DOHH2 (cell line): ENCODE measurements around the gene ITPRID2.

ENCODE experiments used
- H3F3A ChIP-seq: fragments of 200-600 bp; sonication (generic), shearing (Covaris generic); 2 replicates; pipeline ENCODE4 v1.6.0; 2016; ENCODE audit warnings: antibody characterized with exemption, mild to moderate bottlenecking; ENCODE audit not compliant: control insufficient read depth, insufficient read depth
- H3K27ac ChIP-seq: fragments of 200-600 bp; sonication (generic); 2 replicates; pipeline ENCODE4 v1.5.1; 2014; ENCODE audit warnings: low read depth, mild to moderate bottlenecking, low read length, moderate library complexity
- H3K27me3 ChIP-seq: fragments of 200-600 bp; sonication (generic); 2 replicates; pipeline ENCODE4 v1.6.1; 2014; ENCODE audit warnings: mild to moderate bottlenecking, low read length, mixed read lengths; ENCODE audit not compliant: control insufficient read depth
- H3K36me3 ChIP-seq: fragments of 200-600 bp; sonication (generic); 2 replicates; pipeline ENCODE4 v1.6.1; 2014; ENCODE audit warnings: mild to moderate bottlenecking, low read length, moderate library complexity, mixed read lengths; ENCODE audit not compliant: control insufficient read depth
- H3K4me1 ChIP-seq: fragments of 200-600 bp; sonication (generic); 2 replicates; pipeline ENCODE4 v1.6.1; 2014; ENCODE audit warnings: mild to moderate bottlenecking, low read length, mixed read lengths; ENCODE audit not compliant: control insufficient read depth
- H3K4me2 ChIP-seq: fragments of 200-600 bp; sonication (generic); 2 replicates; pipeline ENCODE4 v1.6.0; 2014; ENCODE audit warnings: mild to moderate bottlenecking, low read length, moderate library complexity
- H3K4me3 ChIP-seq: fragments of 200-600 bp; sonication (generic); 2 replicates; pipeline ENCODE4 v1.5.1; 2014; ENCODE audit warnings: mild to moderate bottlenecking, low read length, mixed read lengths
- H3K79me2 ChIP-seq: fragments of 200-600 bp; sonication (generic); 2 replicates; pipeline ENCODE4 v1.6.1; 2014; ENCODE audit warnings: mild to moderate bottlenecking, low read length, mixed read lengths; ENCODE audit not compliant: control insufficient read depth
- H3K9me2 ChIP-seq: fragments of 200-600 bp; sonication (generic); replicated peaks from 2 replicates; pipeline ENCODE4 v1.6.1; 2014; ENCODE audit warnings: mild to moderate bottlenecking, low read length, mixed read lengths; ENCODE audit not compliant: control insufficient read depth
- H3K9me3 ChIP-seq: fragments of 200-600 bp; sonication (generic); 2 replicates; pipeline ENCODE4 v1.6.1; 2014; ENCODE audit warnings: antibody characterized with exemption, low read length, mixed read lengths; ENCODE audit not compliant: control insufficient read depth, insufficient read depth
- H4K20me1 ChIP-seq: fragments of 200-600 bp; sonication (generic); 2 replicates; pipeline ENCODE4 v1.6.0; 2014; ENCODE audit warnings: low read depth, mild to moderate bottlenecking, antibody characterized with exemption, low read length, moderate library complexity; ENCODE audit not compliant: control insufficient read depth, insufficient read depth
- CTCF ChIP-seq: fragments of 200-600 bp; sonication (generic); IDR thresholded peaks from one replicate; pipeline ENCODE4 v1.5.1; 2014; ENCODE audit warnings: antibody characterized with exemption, mild to moderate bottlenecking, low read depth, low read length; ENCODE audit not compliant: poor library complexity, severe bottlenecking
- EZH2phosphoT487 ChIP-seq: fragments of 200-600 bp; sonication (generic); IDR thresholded peaks from 2 replicates; pipeline ENCODE4 v1.6.1; 2017; ENCODE audit warnings: borderline replicate concordance, mild to moderate bottlenecking, antibody characterized with exemption, low read length, moderate library complexity, mixed read lengths

ITPRID2 gene

GRCh38 chr2:181946444-181947127, 55.1 kb downstream of the ITPRID2 start:
- Histone ChIP-seq H4K20me1 (no peaks in the 10 kb centered on the region), H3K36me3 (no peaks in the 10 kb centered on the region), H3F3A (no peaks in the 10 kb centered on the region), H3K4me3 (no peak overlapping the region), H3K4me2 (no peak overlapping the region), H3K9me2 (no peaks in the 10 kb centered on the region), H3K27me3 (no peaks in the 10 kb centered on the region), H3K79me2 (no peaks in the 10 kb centered on the region), H3K27ac (no peak overlapping the region), H3K4me1 (peaks cover 4% of the 10 kb centered on the region; the same call in 1 of the 2 replicates), H3K9me3 (no peaks in the 10 kb centered on the region)
- no peak for TF ChIP-seq CTCF
- TF ChIP-seq EZH2phosphoT487: no peak

DNA sequence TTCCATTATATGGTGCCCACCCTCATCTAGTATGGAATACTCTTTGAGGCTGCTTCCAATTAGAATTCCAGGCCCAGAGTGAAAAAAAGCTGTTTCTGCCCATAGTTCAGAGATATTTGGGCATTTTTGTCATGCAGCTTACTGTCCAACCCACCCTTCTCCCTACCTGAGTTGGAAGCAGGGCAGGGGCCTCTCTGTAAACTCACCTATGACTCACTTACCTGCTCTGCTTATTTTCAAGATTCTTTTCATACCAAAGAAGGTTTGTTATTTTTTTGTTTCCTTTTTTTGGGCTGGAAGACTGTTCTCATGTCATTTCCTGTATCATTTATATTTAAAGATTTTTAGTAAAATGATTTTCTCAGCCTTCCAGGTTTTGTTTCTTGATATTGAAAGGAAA, 55.7 kb downstream of the ITPRID2 start:
- Histone ChIP-seq H3K79me2 (no peaks in the 10 kb centered on the region), H3K36me3 (no peaks in the 10 kb centered on the region), H3F3A (no peaks in the 10 kb centered on the region), H4K20me1 (no peaks in the 10 kb centered on the region), H3K27me3 (no peaks in the 10 kb centered on the region), H3K9me3 (no peaks in the 10 kb centered on the region), H3K27ac (no peak overlapping the region), H3K4me2 (no peak overlapping the region), H3K9me2 (no peaks in the 10 kb centered on the region), H3K4me1 (peaks cover 4% of the 10 kb centered on the region; the same call in 1 of the 2 replicates), H3K4me3 (no peak overlapping the region)
- no peak for TF ChIP-seq CTCF
- TF ChIP-seq EZH2phosphoT487: no peak

- H3K4me3 ChIP-seq: no peak overlapping the region
- no peak overlapping the region for H3K27ac ChIP-seq
- no peaks in the 10 kb centered on the region for H3K79me2 ChIP-seq
- no peaks in the 10 kb centered on the region for H3K9me2 ChIP-seq
- H4K20me1 ChIP-seq: no peaks in the 10 kb centered on the region
- no peak for TF ChIP-seq CTCF
- TF ChIP-seq EZH2phosphoT487: no peak
- no peak overlapping the region for H3K4me2 ChIP-seq
- no peaks in the 10 kb centered on the region for H3K27me3 ChIP-seq
- H3F3A ChIP-seq: no peaks in the 10 kb centered on the region
- H3K36me3 ChIP-seq: no peaks in the 10 kb centered on the region
- no peaks in the 10 kb centered on the region for H3K9me3 ChIP-seq
- H3K4me1 ChIP-seq: peaks cover 4% of the 10 kb centered on the region; the same call in 1 of the 2 replicates
Measured at GRCh38 chr2:181948227-181948626, 56.7 kb downstream of the ITPRID2 start.
